Glutamatergic neuron (in vitro differentiated cells): ENCODE measurements around the gene LMTK3. TPM values are rescaled to one million over a fixed set of nuclear protein-coding genes. Genes with fewer than 3 reads are reported as not detected.

Source experiments
- DNase-seq: peaks from one replicate; pipeline ENCODE4 v3.0.0; 2022
- H3K27ac Mint-ChIP-seq: one replicate; pipeline ENCODE4 v1.8.0; 2020; ENCODE audit warnings: mild to moderate bottlenecking, mixed read lengths, inconsistent platforms; ENCODE audit not compliant: unreplicated experiment
- H3K27me3 Mint-ChIP-seq: one replicate; pipeline ENCODE4 v1.8.0; 2020; ENCODE audit warnings: mild to moderate bottlenecking, moderate library complexity, mixed read lengths, inconsistent platforms; ENCODE audit not compliant: unreplicated experiment
- H3K36me3 Mint-ChIP-seq: one replicate; pipeline ENCODE4 v1.8.0; 2020; ENCODE audit warnings: mild to moderate bottlenecking, mixed read lengths, inconsistent platforms; ENCODE audit not compliant: unreplicated experiment
- H3K4me1 Mint-ChIP-seq: one replicate; pipeline ENCODE4 v1.8.0; 2020; ENCODE audit warnings: mild to moderate bottlenecking, low read depth, mixed read lengths, inconsistent platforms; ENCODE audit not compliant: unreplicated experiment
- H3K4me3 Mint-ChIP-seq: one replicate; pipeline ENCODE4 v1.8.0; 2020; ENCODE audit warnings: mild to moderate bottlenecking, mixed read lengths, inconsistent platforms; ENCODE audit not compliant: unreplicated experiment
- H3K9me3 Mint-ChIP-seq: one replicate; pipeline ENCODE4 v1.8.0; 2020; ENCODE audit warnings: mild to moderate bottlenecking, moderate library complexity, mixed read lengths, inconsistent platforms; ENCODE audit not compliant: unreplicated experiment
- total RNA-seq: library from RNA; stranded (reverse); fragmentation: NEBNext Ultra II Directional; extraction: Animal tissue kit (Norgen Biotek cat#: 25700); gene quantifications from one replicate; pipeline ENCODE4 v1.2.1, GENCODE V29; 2021; ENCODE audit not compliant: unreplicated experiment
- TF ChIP-seq, protein P1 (sequence below): fragments of 200-600 bp; sonication (generic); IDR thresholded peaks from one replicate; pipeline ENCODE4 v1.5.0; 2021; ENCODE audit not compliant: partially characterized antibody, unreplicated experiment

The LMTK3 gene
- total RNA-seq, 1 donor from 2014 or later: 36.3 TPM

GRCh38 chr19:48544856-48545750 is 33.5 kb upstream of the LMTK3 start:
- TF ChIP-seq, protein P1, sequence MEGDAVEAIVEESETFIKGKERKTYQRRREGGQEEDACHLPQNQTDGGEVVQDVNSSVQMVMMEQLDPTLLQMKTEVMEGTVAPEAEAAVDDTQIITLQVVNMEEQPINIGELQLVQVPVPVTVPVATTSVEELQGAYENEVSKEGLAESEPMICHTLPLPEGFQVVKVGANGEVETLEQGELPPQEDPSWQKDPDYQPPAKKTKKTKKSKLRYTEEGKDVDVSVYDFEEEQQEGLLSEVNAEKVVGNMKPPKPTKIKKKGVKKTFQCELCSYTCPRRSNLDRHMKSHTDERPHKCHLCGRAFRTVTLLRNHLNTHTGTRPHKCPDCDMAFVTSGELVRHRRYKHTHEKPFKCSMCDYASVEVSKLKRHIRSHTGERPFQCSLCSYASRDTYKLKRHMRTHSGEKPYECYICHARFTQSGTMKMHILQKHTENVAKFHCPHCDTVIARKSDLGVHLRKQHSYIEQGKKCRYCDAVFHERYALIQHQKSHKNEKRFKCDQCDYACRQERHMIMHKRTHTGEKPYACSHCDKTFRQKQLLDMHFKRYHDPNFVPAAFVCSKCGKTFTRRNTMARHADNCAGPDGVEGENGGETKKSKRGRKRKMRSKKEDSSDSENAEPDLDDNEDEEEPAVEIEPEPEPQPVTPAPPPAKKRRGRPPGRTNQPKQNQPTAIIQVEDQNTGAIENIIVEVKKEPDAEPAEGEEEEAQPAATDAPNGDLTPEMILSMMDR: no peak
- peaks cover 2% of the 10 kb centered on the region for H3K27me3 Mint-ChIP-seq
- no peak overlapping the region for H3K27ac Mint-ChIP-seq
- DNase-seq: peak; percentile 45
- H3K36me3 Mint-ChIP-seq: no peaks in the 10 kb centered on the region
- no peaks in the 10 kb centered on the region for H3K4me1 Mint-ChIP-seq
- peaks cover 1% of the 10 kb centered on the region for H3K9me3 Mint-ChIP-seq
- H3K4me3 Mint-ChIP-seq: no peak overlapping the region

- DNase-seq: no peak
- TF ChIP-seq, protein P1: no peak
- no peak overlapping the region for H3K27ac Mint-ChIP-seq
- no peaks in the 10 kb centered on the region for H3K4me1 Mint-ChIP-seq
- no peaks in the 10 kb centered on the region for H3K36me3 Mint-ChIP-seq
- no peak overlapping the region for H3K4me3 Mint-ChIP-seq
- peaks cover 2% of the 10 kb centered on the region for H3K27me3 Mint-ChIP-seq
- peaks cover 1% of the 10 kb centered on the region for H3K9me3 Mint-ChIP-seq
Measured at GRCh38 chr19:48543121-48543710, 31.6 kb upstream of the LMTK3 start.

DNA sequence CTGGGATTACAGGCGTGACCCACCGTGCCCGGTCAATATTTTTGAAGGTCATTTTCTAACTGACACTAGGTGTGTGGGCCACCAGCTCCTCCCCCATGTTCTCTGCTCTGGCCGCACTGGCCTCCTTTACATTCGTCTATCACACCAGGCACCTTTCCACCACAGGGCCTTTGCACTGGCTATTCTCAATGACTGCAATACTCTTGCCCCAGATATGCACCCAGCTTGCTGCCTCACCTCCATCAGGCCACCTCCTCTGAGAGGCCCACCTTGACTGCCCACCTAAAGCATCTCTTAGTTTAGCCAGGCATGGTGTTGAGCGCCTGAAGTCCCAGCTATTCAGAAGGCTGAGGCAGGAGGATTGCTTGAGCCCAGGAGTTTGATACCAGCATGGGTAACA is 30.2 kb upstream of the LMTK3 start:
- H3K27ac Mint-ChIP-seq: no peak overlapping the region
- no peak overlapping the region for H3K4me3 Mint-ChIP-seq
- H3K36me3 Mint-ChIP-seq: no peaks in the 10 kb centered on the region
- peaks cover 2% of the 10 kb centered on the region for H3K27me3 Mint-ChIP-seq
- peaks cover 1% of the 10 kb centered on the region for H3K9me3 Mint-ChIP-seq
- TF ChIP-seq, protein P1: no peak
- no peak for DNase-seq
- no peaks in the 10 kb centered on the region for H3K4me1 Mint-ChIP-seq

- H3K9me3 Mint-ChIP-seq: peaks cover 1% of the 10 kb centered on the region
- H3K4me3 Mint-ChIP-seq: no peak overlapping the region
- no peak for DNase-seq
- TF ChIP-seq, protein P1: no peak
- no peak overlapping the region for H3K27ac Mint-ChIP-seq
- H3K27me3 Mint-ChIP-seq: peaks cover 2% of the 10 kb centered on the region
- H3K36me3 Mint-ChIP-seq: no peaks in the 10 kb centered on the region
- no peaks in the 10 kb centered on the region for H3K4me1 Mint-ChIP-seq
Measured at GRCh38 chr19:48540110-48540509, 28.5 kb upstream of the LMTK3 start.
